Measurements from ENCODE around the gene ITGAE.

- TF ChIP-seq CTCF (conservative IDR thresholded peaks at IDR 0.05 in 1 of 2, IDR thresholded peaks at IDR 0.05 in 1 of 2; ENCODE audit: extremely low read depth in 1 of 2, insufficient read depth in 1 of 2, low read depth in 1 of 2, low read length in 2 of 2) (no peak), EZH2 (IDR thresholded peaks at IDR 0.05; ENCODE audit: borderline replicate concordance, low read length) (peak; percentile 49)
These were observed 105.1 kb downstream of the ITGAE start, which contains the start of gene P2RX5 for GRCh38 chr17:3695723-3696411.
